Upper lobe of left lung (tissue), 6 donors: ENCODE data around the gene KCNJ16. TPM values are rescaled to one million over a fixed set of nuclear protein-coding genes. Genes with fewer than 3 reads are reported as not detected.
A peak's percentile ranks its signal among the peaks of the same experiment; 100 is the strongest.

Source experiments
- ATAC-seq, 2 donors: fragments of 200-7000 bp; cut with Tn5 transposase; one replicate each; pipeline ENCODE4 v1.9.1; 2022; ENCODE audit warnings: mild to moderate bottlenecking in 2 of 2, moderate library complexity in 2 of 2; ENCODE audit not compliant: low FRiP score in 2 of 2
- DNase-seq, 2 donors: peaks; one replicate each; pipeline ENCODE4 v3.0.0-alpha.2; 2019 to 2020
- H3K27ac ChIP-seq, 4 donors: fragments of 200-600 bp; sonication (generic); one replicate each; pipeline ENCODE4 v1.5.1; 2016 to 2019
- H3K27me3 ChIP-seq, 4 donors: fragments of 200-600 bp; sonication (generic); one replicate each; pipeline ENCODE4 v1.5.1; 2017 to 2019
- H3K36me3 ChIP-seq, 4 donors: fragments of 200-600 bp; sonication (generic); one replicate each; pipeline ENCODE4 v1.5.1; 2016 to 2019
- H3K4me1 ChIP-seq, 4 donors: fragments of 200-600 bp; sonication (generic); one replicate each; pipeline ENCODE4 v1.5.1; 2018 to 2019
- H3K4me3 ChIP-seq, 4 donors: fragments of 200-600 bp; sonication (generic); one replicate each; pipeline ENCODE4 v1.5.1; 2017 to 2019; ENCODE audit warnings: mild to moderate bottlenecking in 2 of 4, moderate library complexity in 1 of 4
- H3K9me3 ChIP-seq, 4 donors: fragments of 200-600 bp; sonication (generic); one replicate each; pipeline ENCODE4 v1.5.1; 2018 to 2019
- EP300 ChIP-seq, 4 donors: sonication (generic); formaldehyde crosslinking; IDR thresholded peaks; one replicate each; pipeline ENCODE4 v1.5.1; 2017; ENCODE audit warnings: antibody characterized with exemption in 4 of 4, control low read depth in 2 of 4
- POLR2A ChIP-seq, 4 donors: fragments of 450-650 bp; IDR thresholded peaks; one replicate each; pipeline ENCODE4 v1.5.1; 2016 to 2017; ENCODE audit warnings: antibody characterized with exemption in 4 of 4, mild to moderate bottlenecking in 2 of 4
- POLR2AphosphoS5 ChIP-seq, 2 donors: sonication (generic); formaldehyde crosslinking; IDR thresholded peaks; one replicate each; pipeline ENCODE4 v1.5.1; 2017; ENCODE audit warnings: antibody characterized with exemption in 2 of 2
- WGBS, 2 donors: methylation state at CpG; one replicate each; pipeline ENCODE4 v1.1.5; 2017 to 2018; 5-methylcytosine and 5-hydroxymethylcytosine counted together
- total RNA-seq, 6 donors: library from RNA; depleted of rRNA in 4 of 6; stranded (reverse); fragments of >200 nt in 4 of 6; gene quantifications; one replicate each; pipeline versions ENCODE4 v1.1.0 to v1.2.1, GENCODE V29; 2016 to 2021
- TF ChIP-seq, protein P1 (sequence below), 6 experiments: fragments of 450-650 bp in 4 of 6; fragments of 200-600 bp in 2 of 6; sonication (generic) in 2 of 6; IDR thresholded peaks; one replicate each; pipeline ENCODE4 v1.5.1; 2016 to 2019; ENCODE audit warnings: antibody characterized with exemption in 6 of 6
- donor health status: DM: no; HTN: no; CAD: no; lungs with moderate emphysema.
- donor health status: DM: no; HTN: yes; CAD: no; lungs with severe emphysema.

Gene KCNJ16
- total RNA-seq, 6 donors from 2014 or later: 0.20 to 1.4 (median 0.59) TPM; not detected in 1

DNA sequence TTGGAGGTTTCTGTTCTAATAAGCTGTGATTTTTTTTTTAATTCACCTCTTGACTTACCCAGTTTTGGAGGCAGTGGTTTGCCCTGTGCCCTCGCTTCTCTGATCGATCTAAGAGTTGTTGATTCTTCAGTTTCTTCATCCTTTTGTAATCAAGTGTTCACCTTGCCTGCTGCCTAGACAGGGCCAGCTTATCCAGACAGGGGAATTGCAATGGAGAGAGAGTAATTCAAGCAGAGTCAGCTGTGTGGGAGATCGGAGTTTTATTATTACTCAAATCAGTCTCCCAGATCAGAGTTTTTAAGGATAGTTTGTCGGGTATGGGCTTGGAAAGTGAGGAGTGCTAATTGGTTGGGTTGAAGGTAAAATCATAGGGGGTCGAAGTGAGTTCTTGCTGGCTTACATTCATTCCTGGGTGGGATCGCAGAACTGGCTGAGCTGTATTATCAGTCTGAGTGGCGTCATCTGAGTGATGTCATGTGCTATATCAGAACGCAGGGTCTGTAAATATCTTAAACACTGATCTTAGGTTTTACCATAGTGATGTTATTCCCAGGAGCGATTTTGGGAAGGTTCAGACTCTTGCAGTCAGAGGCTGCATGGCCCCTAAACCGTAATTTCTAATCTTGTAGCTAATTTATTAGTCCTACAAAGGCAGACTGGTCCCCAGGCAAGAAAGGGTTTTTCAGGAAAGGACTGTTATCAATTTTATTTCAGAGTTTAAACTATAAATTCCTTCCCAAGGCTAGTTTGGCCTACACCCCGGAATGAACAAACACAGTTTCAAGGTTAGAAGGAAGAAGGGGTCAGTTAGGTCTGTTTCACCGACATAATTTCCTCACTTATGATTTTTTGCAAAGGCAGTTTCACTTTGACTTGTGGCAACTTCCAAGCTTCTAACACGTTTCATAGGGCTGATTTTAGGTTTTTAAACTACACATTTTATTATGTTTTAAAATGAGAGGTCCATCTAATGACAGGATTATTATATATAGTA, 21.5 kb upstream of the KCNJ16 start:
- Histone ChIP-seq H3K9me3 (no peaks in the 10 kb centered on the region), H3K4me1 (no peaks in the 10 kb centered on the region), H3K36me3 (no peaks in the 10 kb centered on the region), H3K4me3 (peak overlapping the region in 2 of 4 donors; percentile 6 to 15), H3K27ac (no peak overlapping the region), H3K27me3 (no peaks in the 10 kb centered on the region)
- no peak for DNase-seq
- TF ChIP-seq POLR2AphosphoS5 (IDR thresholded peaks at IDR 0.05): no peak
- TF ChIP-seq EP300 (IDR thresholded peaks at IDR 0.05): no peak
- TF ChIP-seq, protein P1, sequence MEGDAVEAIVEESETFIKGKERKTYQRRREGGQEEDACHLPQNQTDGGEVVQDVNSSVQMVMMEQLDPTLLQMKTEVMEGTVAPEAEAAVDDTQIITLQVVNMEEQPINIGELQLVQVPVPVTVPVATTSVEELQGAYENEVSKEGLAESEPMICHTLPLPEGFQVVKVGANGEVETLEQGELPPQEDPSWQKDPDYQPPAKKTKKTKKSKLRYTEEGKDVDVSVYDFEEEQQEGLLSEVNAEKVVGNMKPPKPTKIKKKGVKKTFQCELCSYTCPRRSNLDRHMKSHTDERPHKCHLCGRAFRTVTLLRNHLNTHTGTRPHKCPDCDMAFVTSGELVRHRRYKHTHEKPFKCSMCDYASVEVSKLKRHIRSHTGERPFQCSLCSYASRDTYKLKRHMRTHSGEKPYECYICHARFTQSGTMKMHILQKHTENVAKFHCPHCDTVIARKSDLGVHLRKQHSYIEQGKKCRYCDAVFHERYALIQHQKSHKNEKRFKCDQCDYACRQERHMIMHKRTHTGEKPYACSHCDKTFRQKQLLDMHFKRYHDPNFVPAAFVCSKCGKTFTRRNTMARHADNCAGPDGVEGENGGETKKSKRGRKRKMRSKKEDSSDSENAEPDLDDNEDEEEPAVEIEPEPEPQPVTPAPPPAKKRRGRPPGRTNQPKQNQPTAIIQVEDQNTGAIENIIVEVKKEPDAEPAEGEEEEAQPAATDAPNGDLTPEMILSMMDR (IDR thresholded peaks at IDR 0.05): no peak
- TF ChIP-seq POLR2A (IDR thresholded peaks at IDR 0.05): no peak
- 39 to 53% methylated on average over 13 of the region's 13 CpGs for WGBS, 2 donors
- peak in 1 of 2 donors; percentile 78 for ATAC-seq

DNA sequence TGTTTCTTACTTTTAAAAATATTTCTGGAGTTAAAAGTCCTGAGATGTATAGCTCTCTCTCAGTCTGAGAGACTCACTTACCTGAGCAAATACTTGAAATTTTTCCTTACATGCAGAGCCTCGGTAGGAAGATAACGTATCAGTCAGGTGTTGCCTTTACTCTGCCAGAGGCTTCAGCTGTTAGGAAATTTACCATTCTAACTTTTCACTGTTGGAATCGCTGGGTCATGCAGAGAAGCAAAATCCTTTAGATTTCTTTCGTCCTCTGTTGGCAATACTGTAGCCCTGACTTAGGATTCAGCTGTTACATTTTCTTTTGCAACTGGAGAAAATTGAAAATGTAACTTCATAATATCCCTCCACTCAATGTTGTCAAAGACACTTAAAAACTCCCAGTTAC, 20.0 kb upstream of the KCNJ16 start:
- no peaks in the 10 kb centered on the region for H3K9me3 ChIP-seq
- H3K27me3 ChIP-seq: no peaks in the 10 kb centered on the region
- ATAC-seq: no peak
- TF ChIP-seq, protein P1 (IDR thresholded peaks at IDR 0.05): no peak
- TF ChIP-seq EP300 (IDR thresholded peaks at IDR 0.05) (no peak), POLR2A (IDR thresholded peaks at IDR 0.05) (no peak), POLR2AphosphoS5 (IDR thresholded peaks at IDR 0.05) (no peak)
- H3K4me1 ChIP-seq: no peaks in the 10 kb centered on the region
- 65 to 82% methylated on average over 4 of the region's 4 CpGs for WGBS, 2 donors
- no peak for DNase-seq
- no peaks in the 10 kb centered on the region for H3K36me3 ChIP-seq
- H3K4me3 ChIP-seq: no peak overlapping the region
- H3K27ac ChIP-seq: no peak overlapping the region

- Histone ChIP-seq H3K4me3 (no peak overlapping the region), H3K27ac (no peak overlapping the region), H3K9me3 (no peaks in the 10 kb centered on the region), H3K36me3 (no peaks in the 10 kb centered on the region), H3K27me3 (no peaks in the 10 kb centered on the region), H3K4me1 (no peaks in the 10 kb centered on the region)
- DNase-seq: no peak
- ATAC-seq: no peak
- TF ChIP-seq POLR2A (IDR thresholded peaks at IDR 0.05): no peak
- TF ChIP-seq, protein P1 (IDR thresholded peaks at IDR 0.05): no peak
- no peak for TF ChIP-seq EP300 (IDR thresholded peaks at IDR 0.05)
- TF ChIP-seq POLR2AphosphoS5 (IDR thresholded peaks at IDR 0.05): no peak
- 49 to 62% methylated on average over 4 of the region's 4 CpGs for WGBS, 2 donors
These were observed 16.0 kb upstream of the KCNJ16 start for GRCh38 chr17:70059071-70059470.

GRCh38 chr17:70059649-70060048, 15.4 kb upstream of the KCNJ16 start:
- no peak overlapping the region for H3K27ac ChIP-seq
- ATAC-seq: no peak
- WGBS, 2 donors: 82 to 87% methylated on average over 4 of the region's 4 CpGs

DNA sequence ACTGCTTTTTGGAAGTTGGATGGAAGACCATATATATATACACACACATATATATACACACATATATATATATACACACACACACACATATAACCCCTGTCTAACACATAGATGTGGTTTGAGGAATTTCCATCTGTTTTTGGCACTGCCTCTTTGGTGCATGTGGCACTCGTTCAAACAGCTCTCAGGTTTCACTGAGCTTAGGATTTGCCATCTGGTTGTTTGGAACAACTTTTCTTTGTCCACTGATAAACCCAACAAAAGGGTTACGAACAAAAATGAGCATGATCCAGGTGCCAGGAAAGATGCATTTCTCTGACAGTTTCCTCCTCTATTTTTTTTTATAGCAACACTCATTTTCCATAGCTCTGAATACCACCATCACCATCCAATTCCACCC, 14.6 kb upstream of the KCNJ16 start:
- no peak overlapping the region for H3K4me3 ChIP-seq
- H3K9me3 ChIP-seq: no peaks in the 10 kb centered on the region
- no peaks in the 10 kb centered on the region for H3K27me3 ChIP-seq
- H3K4me1 ChIP-seq: no peaks in the 10 kb centered on the region
- no peak for DNase-seq
- ATAC-seq: no peak
- no peaks in the 10 kb centered on the region for H3K36me3 ChIP-seq
- TF ChIP-seq, protein P1 (IDR thresholded peaks at IDR 0.05): no peak
- TF ChIP-seq POLR2A (IDR thresholded peaks at IDR 0.05) (no peak), EP300 (IDR thresholded peaks at IDR 0.05) (no peak), POLR2AphosphoS5 (IDR thresholded peaks at IDR 0.05) (no peak)
- WGBS, 2 donors: 62 to 68% methylated on average over 2 of the region's 2 CpGs
- H3K27ac ChIP-seq: no peak overlapping the region

More at GRCh38 chr17:70059649-70060048, 15.4 kb upstream of the KCNJ16 start:
- DNase-seq: no peak
- Histone ChIP-seq H3K4me3 (no peak overlapping the region), H3K36me3 (no peaks in the 10 kb centered on the region), H3K27me3 (no peaks in the 10 kb centered on the region), H3K9me3 (no peaks in the 10 kb centered on the region), H3K4me1 (no peaks in the 10 kb centered on the region)
- TF ChIP-seq POLR2A (IDR thresholded peaks at IDR 0.05): no peak
